ENCODE results near the gene USHBP1.

Gene USHBP1

GRCh38 chr19:17227798-17228367 lies 36.7 kb downstream of the USHBP1 start:
- no peak overlapping the region for H3K9ac ChIP-seq (ENCODE audit: low read length)
- H3K79me2 ChIP-seq (ENCODE audit: control insufficient read depth, insufficient read depth, low read length, poor library complexity): peaks cover 5% of the 10 kb centered on the region
- H2AFZ ChIP-seq (ENCODE audit: insufficient read depth, low read length, poor library complexity): no peak overlapping the region
- H2BK120ac ChIP-seq (ENCODE audit: insufficient read depth, low read length, poor library complexity): no peak overlapping the region
- no peak for DNase-seq
- H3K36me3 ChIP-seq (ENCODE audit: control insufficient read depth in 1 of 2, insufficient read depth in 2 of 2, low read length in 2 of 2): peaks cover 30 to 31% of the 10 kb centered on the region in 2 experiments
- H2BK5ac ChIP-seq (ENCODE audit: low read depth, low read length, poor library complexity): no peak overlapping the region
- H3K4ac ChIP-seq (ENCODE audit: low read depth, low read length): no peak overlapping the region
- no peak overlapping the region for H3K4me3 ChIP-seq (ENCODE audit: low read depth, low read length)
- H2AK5ac ChIP-seq (ENCODE audit: low read length): no peak overlapping the region
- no peak overlapping the region for H3K4me2 ChIP-seq (ENCODE audit: low read length)
- H2BK12ac ChIP-seq (ENCODE audit: low read length): no peak overlapping the region
- peak overlapping the region; percentile 25 for H3K14ac ChIP-seq (ENCODE audit: low read length)
- no peaks in the 10 kb centered on the region for H3K9me3 ChIP-seq (ENCODE audit: insufficient read depth, low read depth, low read length)
- WGBS (ENCODE audit: extremely low coverage, insufficient coverage, insufficient read length): no CpG with 5 or more reads among the region's 13 CpGs
- H4K91ac ChIP-seq (ENCODE audit: low read depth, low read length): peak overlapping the region; percentile 33
- H3K23ac ChIP-seq (ENCODE audit: low read length): no peak overlapping the region
- H3K4me1 ChIP-seq (ENCODE audit: control insufficient read depth in 1 of 2, insufficient read depth in 2 of 2, low read length in 2 of 2): peaks cover 6 to 9% of the 10 kb centered on the region in 2 experiments
- H3K27ac ChIP-seq (ENCODE audit: low read depth, low read length): no peak overlapping the region
- H4K12ac ChIP-seq (ENCODE audit: low read depth, low read length): peak overlapping the region; percentile 50
- no peak overlapping the region for H3K18ac ChIP-seq (ENCODE audit: low read length)
- H4K8ac ChIP-seq (ENCODE audit: low read depth, low read length): no peak overlapping the region
- peaks cover 7% of the 10 kb centered on the region for H3K79me1 ChIP-seq (ENCODE audit: low read length)
- H3K27me3 ChIP-seq (ENCODE audit: insufficient read depth, low read length): no peaks in the 10 kb centered on the region

DNA sequence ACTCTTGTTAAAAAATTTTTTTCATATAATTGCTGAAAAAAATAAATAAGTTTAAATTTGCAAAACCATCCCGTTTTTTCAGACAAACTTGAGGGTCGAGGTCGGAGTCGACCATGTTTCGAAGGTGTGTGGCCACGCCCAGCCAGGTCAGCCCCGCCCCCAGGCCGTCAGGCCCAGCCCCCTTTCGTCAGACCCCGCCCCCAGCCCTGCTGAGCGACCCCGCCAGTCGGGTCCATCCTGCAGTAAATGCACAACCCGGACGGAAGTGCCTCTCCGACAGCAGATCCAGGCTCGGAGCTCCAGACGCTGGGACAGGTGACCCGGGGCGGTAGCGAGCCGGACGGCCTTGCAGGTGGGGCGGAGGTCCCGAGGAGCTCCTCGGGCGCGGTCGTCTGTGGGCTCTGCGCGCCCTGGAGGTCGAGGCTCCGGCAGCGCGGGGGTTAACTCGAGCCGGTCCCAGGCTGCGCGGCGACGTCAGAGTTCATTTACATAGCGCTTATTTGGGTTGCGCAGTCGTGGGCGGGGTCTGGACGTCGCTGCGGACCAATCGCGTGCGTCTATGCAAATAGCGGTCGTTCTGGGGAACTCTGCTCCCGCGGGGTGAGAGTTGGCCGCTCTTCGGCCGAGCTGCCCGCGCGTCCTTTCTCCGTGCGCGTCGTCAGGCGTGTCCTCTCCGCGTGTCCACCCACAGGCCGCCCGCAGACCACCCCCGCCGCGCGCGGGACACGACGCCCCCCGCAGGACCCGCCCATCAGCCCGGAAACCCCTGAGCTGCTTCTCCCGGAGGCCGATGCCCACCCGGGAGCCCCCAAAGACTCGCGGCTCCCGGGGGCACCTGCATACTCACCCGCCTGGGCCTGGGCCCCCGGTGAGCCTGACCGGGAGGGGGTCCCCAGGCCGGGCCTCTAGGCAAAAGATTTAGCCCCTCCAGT lies 38.3 kb downstream of the USHBP1 start, which contains the start of gene OCEL1:
Gene OCEL1 (plus strand): TSS at position 225 of the 932 bp plus-strand sequence. CDS start 22 bp downstream, at position 247.
- peak within 1 kb of the TSS; percentile 48 for H2BK120ac ChIP-seq (ENCODE audit: insufficient read depth, low read length, poor library complexity)
- peaks cover 6 to 9% of the 10 kb centered on the region in 2 experiments for H3K4me1 ChIP-seq (ENCODE audit: control insufficient read depth in 1 of 2, insufficient read depth in 2 of 2, low read length in 2 of 2)
- peak within 1 kb of the TSS; percentile 96 for H2AK5ac ChIP-seq (ENCODE audit: low read length)
- H3K79me2 ChIP-seq (ENCODE audit: control insufficient read depth, insufficient read depth, low read length, poor library complexity): peaks cover 5% of the 10 kb centered on the region
- H3K23ac ChIP-seq (ENCODE audit: low read length): no peak within 1 kb of the TSS
- H4K91ac ChIP-seq (ENCODE audit: low read depth, low read length): peak within 1 kb of the TSS; percentile 57
- H2BK12ac ChIP-seq (ENCODE audit: low read length): peak within 1 kb of the TSS; percentile 61
- WGBS (ENCODE audit: extremely low coverage, insufficient coverage, insufficient read length): no CpG with 5 or more reads among the region's 90 CpGs
- peak within 1 kb of the TSS; percentile 13 for H2AFZ ChIP-seq (ENCODE audit: insufficient read depth, low read length, poor library complexity)
- DNase-seq: peak; percentile 99 to 100
- H4K12ac ChIP-seq (ENCODE audit: low read depth, low read length): peak within 1 kb of the TSS; percentile 85
- H3K27ac ChIP-seq (ENCODE audit: low read depth, low read length): peak within 1 kb of the TSS; percentile 92
- peak within 1 kb of the TSS; percentile 72 for H3K4me3 ChIP-seq (ENCODE audit: low read depth, low read length)
- no peaks in the 10 kb centered on the region for H3K9me3 ChIP-seq (ENCODE audit: insufficient read depth, low read depth, low read length)
- peak within 1 kb of the TSS; percentile 76 for H3K18ac ChIP-seq (ENCODE audit: low read length)
- peaks cover 15% of the 10 kb centered on the region in 2 experiments for H3K36me3 ChIP-seq (ENCODE audit: control insufficient read depth in 1 of 2, insufficient read depth in 2 of 2, low read length in 2 of 2)
- peak within 1 kb of the TSS; percentile 31 for H3K9ac ChIP-seq (ENCODE audit: low read length)
- peak within 1 kb of the TSS; percentile 75 for H4K8ac ChIP-seq (ENCODE audit: low read depth, low read length)
- peak within 1 kb of the TSS; percentile 88 for H3K4me2 ChIP-seq (ENCODE audit: low read length)
- peak within 1 kb of the TSS; percentile 75 for H3K14ac ChIP-seq (ENCODE audit: low read length)
- H3K79me1 ChIP-seq (ENCODE audit: low read length): peaks cover 7% of the 10 kb centered on the region
- H3K27me3 ChIP-seq (ENCODE audit: insufficient read depth, low read length): no peaks in the 10 kb centered on the region
- H3K4ac ChIP-seq (ENCODE audit: low read depth, low read length): peak within 1 kb of the TSS; percentile 82
- H2BK5ac ChIP-seq (ENCODE audit: low read depth, low read length, poor library complexity): peak within 1 kb of the TSS; percentile 67

DNA sequence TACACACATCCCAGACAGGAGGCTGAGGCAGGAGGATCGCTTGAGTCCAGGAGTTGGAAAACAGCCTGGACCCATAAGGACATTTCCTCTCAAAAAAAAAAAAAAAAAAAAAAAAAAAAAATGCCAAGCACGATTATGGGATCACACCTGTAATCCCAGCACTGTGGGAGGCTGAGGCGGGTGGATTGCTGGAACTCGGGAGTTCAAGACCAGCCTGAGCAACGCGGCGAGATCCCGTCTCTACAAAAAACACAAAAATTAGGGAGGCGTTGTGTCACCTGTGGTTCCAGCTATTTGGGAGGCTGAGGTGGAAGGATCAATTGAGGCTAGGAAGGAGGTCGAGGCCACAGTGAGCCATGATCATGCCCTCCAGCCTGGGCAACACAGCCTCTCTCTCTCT lies 39.5 kb downstream of the USHBP1 start:
- Histone ChIP-seq H2AK5ac (ENCODE audit: low read length) (peak overlapping the region; percentile 83), H4K91ac (ENCODE audit: low read depth, low read length) (no peak overlapping the region), H3K14ac (ENCODE audit: low read length) (no peak overlapping the region), H2BK5ac (ENCODE audit: low read depth, low read length, poor library complexity) (no peak overlapping the region), H2BK120ac (ENCODE audit: insufficient read depth, low read length, poor library complexity) (no peak overlapping the region), H2BK12ac (ENCODE audit: low read length) (no peak overlapping the region), H3K9me3 (ENCODE audit: insufficient read depth, low read depth, low read length) (no peaks in the 10 kb centered on the region), H3K27me3 (ENCODE audit: insufficient read depth, low read length) (no peaks in the 10 kb centered on the region), H3K23ac (ENCODE audit: low read length) (no peak overlapping the region), H3K9ac (ENCODE audit: low read length) (no peak overlapping the region), H3K4me2 (ENCODE audit: low read length) (no peak overlapping the region), H3K27ac (ENCODE audit: low read depth, low read length) (no peak overlapping the region), H3K4me1 (ENCODE audit: control insufficient read depth in 1 of 2, insufficient read depth in 2 of 2, low read length in 2 of 2) (peaks cover 8 to 10% of the 10 kb centered on the region in 2 experiments), H3K36me3 (ENCODE audit: control insufficient read depth in 1 of 2, insufficient read depth in 2 of 2, low read length in 2 of 2) (peaks cover 5 to 7% of the 10 kb centered on the region in 2 experiments), H4K8ac (ENCODE audit: low read depth, low read length) (no peak overlapping the region), H2AFZ (ENCODE audit: insufficient read depth, low read length, poor library complexity) (no peak overlapping the region), H3K79me1 (ENCODE audit: low read length) (peaks cover 9% of the 10 kb centered on the region), H3K18ac (ENCODE audit: low read length) (no peak overlapping the region), H3K79me2 (ENCODE audit: control insufficient read depth, insufficient read depth, low read length, poor library complexity) (peaks cover 5% of the 10 kb centered on the region), H4K12ac (ENCODE audit: low read depth, low read length) (no peak overlapping the region), H3K4ac (ENCODE audit: low read depth, low read length) (no peak overlapping the region), H3K4me3 (ENCODE audit: low read depth, low read length) (no peak overlapping the region)
- DNase-seq: peak in 1 of 2 donors; percentile 31
- no CpG with 5 or more reads among the region's 10 CpGs for WGBS (ENCODE audit: extremely low coverage, insufficient coverage, insufficient read length)

GRCh38 chr19:17220207-17220758 lies 44.3 kb downstream of the USHBP1 start:
- DNase-seq: peak; percentile 48 to 66
- Histone ChIP-seq H4K91ac (ENCODE audit: low read depth, low read length) (no peak overlapping the region), H2BK12ac (ENCODE audit: low read length) (no peak overlapping the region), H3K27me3 (ENCODE audit: insufficient read depth, low read length) (no peaks in the 10 kb centered on the region), H3K79me2 (ENCODE audit: control insufficient read depth, insufficient read depth, low read length, poor library complexity) (peaks cover under 1% of the 10 kb centered on the region), H3K9me3 (ENCODE audit: insufficient read depth, low read depth, low read length) (peaks cover 2% of the 10 kb centered on the region), H3K4ac (ENCODE audit: low read depth, low read length) (no peak overlapping the region), H3K79me1 (ENCODE audit: low read length) (peaks cover 7% of the 10 kb centered on the region), H3K4me1 (ENCODE audit: control insufficient read depth in 1 of 2, insufficient read depth in 2 of 2, low read length in 2 of 2) (peaks cover 8 to 9% of the 10 kb centered on the region in 2 experiments), H3K14ac (ENCODE audit: low read length) (no peak overlapping the region), H2AFZ (ENCODE audit: insufficient read depth, low read length, poor library complexity) (no peak overlapping the region), H3K9ac (ENCODE audit: low read length) (no peak overlapping the region), H3K23ac (ENCODE audit: low read length) (no peak overlapping the region), H3K36me3 (ENCODE audit: control insufficient read depth in 1 of 2, insufficient read depth in 2 of 2, low read length in 2 of 2) (peaks cover 21 to 23% of the 10 kb centered on the region in 2 experiments), H3K4me3 (ENCODE audit: low read depth, low read length) (no peak overlapping the region), H3K4me2 (ENCODE audit: low read length) (no peak overlapping the region), H2BK5ac (ENCODE audit: low read depth, low read length, poor library complexity) (no peak overlapping the region), H4K12ac (ENCODE audit: low read depth, low read length) (no peak overlapping the region), H3K18ac (ENCODE audit: low read length) (no peak overlapping the region), H4K8ac (ENCODE audit: low read depth, low read length) (peak overlapping the region; percentile 33), H2BK120ac (ENCODE audit: insufficient read depth, low read length, poor library complexity) (no peak overlapping the region), H3K27ac (ENCODE audit: low read depth, low read length) (no peak overlapping the region), H2AK5ac (ENCODE audit: low read length) (peak overlapping the region; percentile 32)
- WGBS (ENCODE audit: extremely low coverage, insufficient coverage, insufficient read length): no CpG with 5 or more reads among the region's 14 CpGs
